ENCODE measurements around the gene TERT. TPM values are rescaled to one million over a fixed set of nuclear protein-coding genes. Genes with fewer than 3 reads are reported as not detected.

Gene TERT
- total and polyA plus RNA-seq, 2 experiments from 2014 or later: not detected

DNA sequence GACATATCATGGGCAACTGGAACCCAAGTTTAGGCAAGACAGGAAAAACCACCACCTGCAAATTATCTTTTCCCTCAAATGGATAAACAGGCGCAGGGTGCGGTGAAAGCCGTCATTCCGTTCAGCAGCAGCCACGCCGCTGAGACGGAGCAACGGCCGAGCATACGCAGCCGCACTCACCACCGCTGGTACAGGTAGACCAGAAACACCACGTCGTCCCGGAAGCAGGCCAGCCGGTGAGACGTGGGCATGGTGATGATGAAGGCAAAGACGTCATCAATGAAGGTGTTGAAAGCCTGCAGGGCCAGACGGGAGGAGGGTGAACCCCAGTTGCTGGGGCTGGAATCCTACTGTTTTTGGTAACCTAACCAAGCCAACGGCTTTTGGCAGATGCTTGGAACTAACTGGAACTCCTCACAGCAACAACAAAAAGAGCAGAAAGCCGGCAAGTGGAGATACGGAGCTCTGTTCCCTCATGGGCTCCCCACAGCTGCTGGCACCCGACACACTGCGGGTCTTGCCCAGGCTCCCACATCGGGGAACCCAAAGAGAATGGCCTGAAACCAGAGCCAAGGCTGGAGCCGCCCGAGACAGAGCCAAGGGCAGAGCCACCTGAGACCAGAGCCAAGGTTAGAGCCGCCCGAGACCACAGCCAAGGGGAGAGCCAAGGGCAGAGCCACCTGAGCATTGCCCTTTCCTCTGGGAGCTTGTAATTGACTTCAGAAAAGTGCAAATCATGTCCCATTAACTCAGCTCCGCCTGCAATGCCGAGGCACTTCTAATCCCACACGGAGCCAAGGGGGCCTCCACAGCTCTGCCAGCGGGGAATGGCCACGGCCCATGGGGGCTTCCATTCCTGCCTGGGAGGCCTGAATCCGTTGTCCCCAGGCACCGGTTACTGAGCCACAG lies 25.8 kb upstream of the TERT start:
- in situ Hi-C loops (cut with MboI): no loop called here
- Histone ChIP-seq H3K9me2 (ENCODE audit: insufficient read depth) (no peaks in the 10 kb centered on the region), H3K9ac (no peak overlapping the region), H3K4me1 (ENCODE audit: insufficient read depth) (no peaks in the 10 kb centered on the region), H3K9me3 (ENCODE audit: low read depth) (no peaks in the 10 kb centered on the region), H3K27me3 (replicated peaks; ENCODE audit: insufficient read depth) (no peaks in the 10 kb centered on the region), H3K27ac (no peak overlapping the region), H4K20me1 (ENCODE audit: insufficient read depth) (no peaks in the 10 kb centered on the region), H3K4me2 (ENCODE audit: unreplicated experiment) (no peak overlapping the region), H3K79me2 (ENCODE audit: insufficient read depth) (no peaks in the 10 kb centered on the region), H3K36me3 (ENCODE audit: low read depth) (peaks cover 8% of the 10 kb centered on the region), H3F3A (ENCODE audit: insufficient read depth) (peaks cover 10% of the 10 kb centered on the region; the same call in 1 of the 2 replicates), H2AFZ (no peak overlapping the region), H3K4me3 (no peak overlapping the region)
- TF ChIP-seq EZH2phosphoT487 (IDR thresholded peaks at IDR 0.05; ENCODE audit: insufficient read depth, low read depth) (no peak), EZH2 (IDR thresholded peaks at IDR 0.05; ENCODE audit: insufficient read depth, poor library complexity, severe bottlenecking) (no peak)
- 94 to 95% methylated on average over 36 of the region's 36 CpGs for WGBS, 2 experiments (ENCODE audit: low coverage in 1 of 2, low lambda C conversion rate in 2 of 2, missing lambda C conversion rate in 2 of 2)
- no peak for DNase-seq

DNA sequence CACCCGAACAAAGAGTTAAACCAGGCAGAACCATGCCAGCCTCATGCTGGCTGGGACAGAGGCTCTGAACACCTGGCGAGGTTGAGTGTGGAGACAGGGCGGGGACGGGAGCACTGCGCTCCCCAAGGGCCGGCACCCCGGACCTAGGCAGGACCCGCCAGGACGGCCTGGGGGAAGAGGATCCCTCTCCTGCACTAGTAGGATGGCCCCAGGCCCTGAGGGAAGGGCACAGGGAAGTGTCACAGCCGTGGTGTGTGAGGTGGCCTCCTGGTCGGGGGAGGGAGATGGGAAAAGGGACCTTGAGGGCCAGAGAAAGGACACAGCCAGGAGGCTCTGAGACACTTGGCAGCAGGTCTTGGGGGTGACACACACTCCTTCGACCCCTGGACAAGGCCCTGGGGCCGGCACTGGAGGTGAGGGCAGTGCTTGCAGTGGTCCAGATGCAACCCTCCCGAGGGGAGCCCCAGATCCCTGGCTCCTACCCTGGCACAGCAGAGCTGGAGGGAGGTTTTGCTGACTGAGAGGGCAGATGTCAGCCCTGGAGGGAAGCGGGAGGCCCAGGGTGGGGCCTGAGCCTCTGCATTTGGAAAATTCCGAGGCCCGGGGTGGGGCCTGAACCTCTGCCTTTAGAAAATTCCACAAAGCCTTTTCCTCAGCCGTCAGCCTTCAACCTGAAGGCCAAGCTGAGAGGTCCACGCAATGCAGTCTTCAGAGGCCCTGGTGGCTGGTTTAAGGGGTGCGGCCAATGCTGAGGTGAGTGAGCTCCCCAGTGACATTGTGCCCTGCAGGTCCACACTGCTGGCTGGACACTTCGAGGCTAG lies 24.8 kb upstream of the TERT start:
- H3K36me3 ChIP-seq (ENCODE audit: low read depth): peaks cover 8% of the 10 kb centered on the region
- H3K9ac ChIP-seq: no peak overlapping the region

DNA sequence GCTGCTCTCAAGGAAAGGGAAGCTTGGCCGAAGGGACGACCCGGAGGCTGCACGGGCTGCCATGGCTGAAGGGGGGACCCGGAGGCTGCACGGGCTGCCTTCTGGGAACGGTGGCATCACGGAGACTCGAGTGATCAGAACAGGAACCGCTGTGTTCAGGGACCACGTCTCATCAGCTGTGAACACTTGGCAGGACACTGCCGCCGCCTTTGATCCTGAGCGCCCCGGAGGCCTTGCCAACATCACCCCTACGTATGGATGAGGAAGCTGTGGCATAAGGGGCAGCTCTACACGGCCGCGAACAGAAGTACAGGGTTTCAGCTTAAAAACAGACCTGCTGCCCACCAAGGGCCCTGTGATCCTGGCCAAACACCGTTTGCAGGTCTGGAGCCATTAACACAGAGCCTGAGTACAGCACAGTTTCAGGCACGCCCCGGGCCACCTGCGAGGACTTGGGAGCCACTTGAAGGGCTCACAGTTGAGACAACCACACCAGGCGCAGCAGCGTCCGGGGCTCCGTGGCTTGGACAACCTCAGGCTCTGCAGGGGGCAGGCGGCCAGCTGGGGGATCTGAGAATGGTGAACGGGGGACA lies 23.9 kb upstream of the TERT start:
- 97 to 98% methylated on average over 24 to 29 of the region's 29 CpGs for WGBS, 2 experiments (ENCODE audit: low coverage in 1 of 2, low lambda C conversion rate in 2 of 2, missing lambda C conversion rate in 2 of 2)
- Histone ChIP-seq H3K9me2 (ENCODE audit: insufficient read depth) (no peaks in the 10 kb centered on the region), H3K27me3 (replicated peaks; ENCODE audit: insufficient read depth) (no peaks in the 10 kb centered on the region), H3K79me2 (ENCODE audit: insufficient read depth) (no peaks in the 10 kb centered on the region), H3K36me3 (ENCODE audit: low read depth) (peaks cover 3% of the 10 kb centered on the region), H4K20me1 (ENCODE audit: insufficient read depth) (no peaks in the 10 kb centered on the region), H3K4me1 (ENCODE audit: insufficient read depth) (no peaks in the 10 kb centered on the region), H3K9me3 (ENCODE audit: low read depth) (no peaks in the 10 kb centered on the region), H2AFZ (no peak overlapping the region), H3K4me2 (ENCODE audit: unreplicated experiment) (no peak overlapping the region), H3K27ac (no peak overlapping the region), H3K4me3 (no peak overlapping the region), H3K9ac (no peak overlapping the region), H3F3A (ENCODE audit: insufficient read depth) (peaks cover 10% of the 10 kb centered on the region; the same call in 1 of the 2 replicates)
- in situ Hi-C loops (cut with MboI): no loop called here
- DNase-seq: no peak
- no peak for TF ChIP-seq EZH2 (IDR thresholded peaks at IDR 0.05; ENCODE audit: insufficient read depth, poor library complexity, severe bottlenecking)
- TF ChIP-seq EZH2phosphoT487 (IDR thresholded peaks at IDR 0.05; ENCODE audit: insufficient read depth, low read depth): no peak

More for the DNA sequence above, 24.8 kb upstream of the TERT start:
- TF ChIP-seq EZH2 (IDR thresholded peaks at IDR 0.05; ENCODE audit: insufficient read depth, poor library complexity, severe bottlenecking): no peak
- no peak for TF ChIP-seq EZH2phosphoT487 (IDR thresholded peaks at IDR 0.05; ENCODE audit: insufficient read depth, low read depth)
- Histone ChIP-seq H2AFZ (no peak overlapping the region), H3F3A (ENCODE audit: insufficient read depth) (peaks cover 10% of the 10 kb centered on the region; the same call in 1 of the 2 replicates), H3K9me2 (ENCODE audit: insufficient read depth) (no peaks in the 10 kb centered on the region), H3K27me3 (replicated peaks; ENCODE audit: insufficient read depth) (no peaks in the 10 kb centered on the region), H3K4me1 (ENCODE audit: insufficient read depth) (no peaks in the 10 kb centered on the region), H3K79me2 (ENCODE audit: insufficient read depth) (no peaks in the 10 kb centered on the region), H3K27ac (no peak overlapping the region), H3K9me3 (ENCODE audit: low read depth) (no peaks in the 10 kb centered on the region), H3K4me2 (ENCODE audit: unreplicated experiment) (no peak overlapping the region), H4K20me1 (ENCODE audit: insufficient read depth) (no peaks in the 10 kb centered on the region), H3K4me3 (no peak overlapping the region)
- DNase-seq: no peak
- 95 to 97% methylated on average over 19 to 21 of the region's 21 CpGs for WGBS, 2 experiments (ENCODE audit: low coverage in 1 of 2, low lambda C conversion rate in 2 of 2, missing lambda C conversion rate in 2 of 2)
- in situ Hi-C loops (cut with MboI): no loop called here

DNA sequence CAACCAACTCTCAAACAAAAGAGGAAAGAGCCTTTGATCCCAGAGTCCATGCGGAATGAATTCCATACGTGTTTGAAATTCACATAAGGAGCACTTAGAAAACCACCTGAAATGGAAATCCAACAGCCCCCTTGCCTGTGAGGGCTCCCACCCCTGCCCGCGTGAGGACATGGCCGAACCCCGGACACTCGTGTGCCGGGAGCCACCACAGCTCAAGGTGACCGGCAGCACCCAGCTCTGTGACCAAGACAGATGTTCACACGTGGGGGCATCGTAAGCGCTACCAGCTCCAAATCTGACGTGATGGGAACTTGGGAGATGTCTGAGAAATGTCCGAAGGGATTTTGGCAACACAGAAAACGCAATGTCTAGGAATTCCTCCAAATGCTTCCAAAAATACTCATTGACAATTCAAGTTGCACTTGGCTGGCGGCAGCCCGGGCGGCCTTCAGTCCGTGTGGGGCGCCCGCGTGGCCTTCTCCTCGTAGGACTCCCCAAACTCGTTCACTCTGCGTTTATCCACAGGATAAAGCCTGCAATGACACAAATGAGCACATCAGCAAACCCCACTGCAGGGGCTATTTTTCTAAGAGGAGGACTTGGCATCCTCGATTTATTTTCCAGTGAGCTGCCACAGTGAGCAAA lies 23.2 kb upstream of the TERT start:
- H3K9ac ChIP-seq: no peak overlapping the region
- peaks cover 3% of the 10 kb centered on the region for H3K36me3 ChIP-seq (ENCODE audit: low read depth)
- 87 to 90% methylated on average over 26 of the region's 26 CpGs for WGBS, 2 experiments (ENCODE audit: low coverage in 1 of 2, low lambda C conversion rate in 2 of 2, missing lambda C conversion rate in 2 of 2)
- no peaks in the 10 kb centered on the region for H3K9me2 ChIP-seq (ENCODE audit: insufficient read depth)
- no peaks in the 10 kb centered on the region for H3K9me3 ChIP-seq (ENCODE audit: low read depth)
- H3K4me3 ChIP-seq: no peak overlapping the region
- TF ChIP-seq EZH2 (IDR thresholded peaks at IDR 0.05; ENCODE audit: insufficient read depth, poor library complexity, severe bottlenecking) (no peak), EZH2phosphoT487 (IDR thresholded peaks at IDR 0.05; ENCODE audit: insufficient read depth, low read depth) (no peak)
- H3K27ac ChIP-seq: no peak overlapping the region
- H3F3A ChIP-seq (ENCODE audit: insufficient read depth): peaks cover 10% of the 10 kb centered on the region; the same call in 1 of the 2 replicates
- no peak overlapping the region for H2AFZ ChIP-seq
- in situ Hi-C loops (cut with MboI): no loop called here
- H3K79me2 ChIP-seq (ENCODE audit: insufficient read depth): no peaks in the 10 kb centered on the region
- DNase-seq: no peak
- no peaks in the 10 kb centered on the region for H3K27me3 ChIP-seq (replicated peaks; ENCODE audit: insufficient read depth)
- H4K20me1 ChIP-seq (ENCODE audit: insufficient read depth): no peaks in the 10 kb centered on the region
- H3K4me2 ChIP-seq (ENCODE audit: unreplicated experiment): no peak overlapping the region
- no peaks in the 10 kb centered on the region for H3K4me1 ChIP-seq (ENCODE audit: insufficient read depth)
